Measurements from ENCODE around the gene DPF3. TPM values are rescaled to one million over a fixed set of nuclear protein-coding genes. Genes with fewer than 3 reads are reported as not detected.

Gene DPF3
- polyA plus RNA-seq, 2 of the 4 experiments (the other 2 are of a cell fraction), result 0.05 to 0.09 TPM

GRCh38 chr14:72740504-72740961 lies 153.4 kb downstream of the DPF3 start:
- 51% methylated on average over 4 of the region's 4 CpGs for WGBS (ENCODE audit: missing lambda C conversion rate)
- FAIRE-seq, result no peak
- CTCF ChIA-PET, result no interaction called here

GRCh38 chr14:72739446-72740405 lies 154.2 kb downstream of the DPF3 start:
- no peaks in the 10 kb centered on the region for H3K4me1 ChIP-seq
- CTCF ChIA-PET, result interaction anchor here (1.3 to 1.7 kb wide), 2 partner anchors 13 to 165 kb away, joined by 3 to 4 read pairs; no protein-coding TSS in a partner anchor
- no peak overlapping the region for H3K27ac ChIP-seq
- DNase-seq (ENCODE audit: low read depth in 1 of 2, low spot score in 1 of 2) (no peak), FAIRE-seq (no peak), ATAC-seq (no peak)
- no peak overlapping the region for H3K4me3 ChIP-seq
- 46% methylated on average over 14 of the region's 14 CpGs for WGBS (ENCODE audit: missing lambda C conversion rate)
- no peaks in the 10 kb centered on the region for H3K9me3 ChIP-seq
- no peak overlapping the region for H3K4me2 ChIP-seq
- POLR2A ChIA-PET, result no interaction called here
- no peak for TF ChIP-seq PHF8 (IDR thresholded peaks at IDR 0.05; ENCODE audit: borderline replicate concordance, low read depth)
- no peak for TF ChIP-seq ZC3H11A (IDR thresholded peaks at IDR 0.05)
- no peak for TF ChIP-seq BHLHE40 (IDR thresholded peaks at IDR 0.05; ENCODE audit: low read depth, low read length)
- no peak for TF ChIP-seq SMC3 (IDR thresholded peaks at IDR 0.05)
- TF ChIP-seq NFE2L2 (conservative IDR thresholded peaks at IDR 0.05; ENCODE audit: low read length), result no peak
- no peak for TF ChIP-seq TP53 (CRISPR knock-in tag; IDR thresholded peaks at IDR 0.05)
- no peak for TF ChIP-seq FOSB (CRISPR knock-in tag; IDR thresholded peaks at IDR 0.05)
- no peak for TF ChIP-seq CHD4 (IDR thresholded peaks at IDR 0.05; ENCODE audit: borderline replicate concordance)
- TF ChIP-seq HMGXB4 (CRISPR knock-in tag; IDR thresholded peaks at IDR 0.05; ENCODE audit: borderline replicate concordance), result no peak
- no peak for TF ChIP-seq RNF2 (IDR thresholded peaks at IDR 0.05; ENCODE audit: borderline replicate concordance, low read depth)
- no peak for TF ChIP-seq POLR2AphosphoS2 (conservative IDR thresholded peaks at IDR 0.05; ENCODE audit: low read length)
- TF ChIP-seq USF2 (IDR thresholded peaks at IDR 0.05), result no peak

More at GRCh38 chr14:72740504-72740961, 153.4 kb downstream of the DPF3 start:
- no peak overlapping the region for H3K4me2 ChIP-seq
- no peak for ATAC-seq
- DNase-seq (ENCODE audit: low read depth in 1 of 2, low spot score in 1 of 2), result no peak
- POLR2A ChIA-PET, result no interaction called here
- no peak overlapping the region for H3K4me3 ChIP-seq
- H3K4me1 ChIP-seq, result peaks cover 2% of the 10 kb centered on the region; the same call in 2 of the 3 replicates
- TF ChIP-seq EHMT2 (IDR thresholded peaks at IDR 0.05; ENCODE audit: low read depth) (no peak), BCL3 (IDR thresholded peaks at IDR 0.05) (no peak), SREBF2 (IDR thresholded peaks at IDR 0.05) (no peak), RCOR1 (IDR thresholded peaks at IDR 0.05; ENCODE audit: low read depth, low read length) (no peak), E2F6 (IDR thresholded peaks at IDR 0.05; ENCODE audit: borderline replicate concordance, low read depth) (no peak), ELK1 (IDR thresholded peaks at IDR 0.05; ENCODE audit: low read depth, low read length) (no peak), HOXA7 (CRISPR knock-in tag; IDR thresholded peaks at IDR 0.05) (no peak), ZC3H11A (IDR thresholded peaks at IDR 0.05) (no peak), HEYL (CRISPR knock-in tag; IDR thresholded peaks at IDR 0.05) (no peak), RAD21 (conservative IDR thresholded peaks at IDR 0.05 in 1 of 2, IDR thresholded peaks at IDR 0.05 in 1 of 2) (no peak), CTCF (IDR thresholded peaks at IDR 0.05) (no peak), JUN (IDR thresholded peaks at IDR 0.05) (no peak), RNF2 (IDR thresholded peaks at IDR 0.05; ENCODE audit: borderline replicate concordance, low read depth) (no peak), HOXB13 (CRISPR knock-in tag; IDR thresholded peaks at IDR 0.05; ENCODE audit: low read depth) (no peak), POLR2A (IDR thresholded peaks at IDR 0.05; ENCODE audit: low read length) (no peak), HDAC2 (IDR thresholded peaks at IDR 0.05) (no peak), GATA3 (IDR thresholded peaks at IDR 0.05; ENCODE audit: borderline replicate concordance) (no peak)
- no peaks in the 10 kb centered on the region for H3K9me3 ChIP-seq
- no peak overlapping the region for H3K27ac ChIP-seq

Measured in A549 (cell line).